ENCODE results near the gene LINGO1. TPM values are rescaled to one million over a fixed set of nuclear protein-coding genes. Genes with fewer than 3 reads are reported as not detected.

The LINGO1 gene
- total RNA-seq, 1 donor from 2014 or later = not detected

- no peak for DNase-seq
- no peak overlapping the region for H3K4me3 Mint-ChIP-seq
- ChIA-PET CTCF (no interaction called here), POLR2A (no interaction called here)
- H3K27me3 Mint-ChIP-seq = peaks cover 15% of the 10 kb centered on the region
- TF ChIP-seq, protein P1, sequence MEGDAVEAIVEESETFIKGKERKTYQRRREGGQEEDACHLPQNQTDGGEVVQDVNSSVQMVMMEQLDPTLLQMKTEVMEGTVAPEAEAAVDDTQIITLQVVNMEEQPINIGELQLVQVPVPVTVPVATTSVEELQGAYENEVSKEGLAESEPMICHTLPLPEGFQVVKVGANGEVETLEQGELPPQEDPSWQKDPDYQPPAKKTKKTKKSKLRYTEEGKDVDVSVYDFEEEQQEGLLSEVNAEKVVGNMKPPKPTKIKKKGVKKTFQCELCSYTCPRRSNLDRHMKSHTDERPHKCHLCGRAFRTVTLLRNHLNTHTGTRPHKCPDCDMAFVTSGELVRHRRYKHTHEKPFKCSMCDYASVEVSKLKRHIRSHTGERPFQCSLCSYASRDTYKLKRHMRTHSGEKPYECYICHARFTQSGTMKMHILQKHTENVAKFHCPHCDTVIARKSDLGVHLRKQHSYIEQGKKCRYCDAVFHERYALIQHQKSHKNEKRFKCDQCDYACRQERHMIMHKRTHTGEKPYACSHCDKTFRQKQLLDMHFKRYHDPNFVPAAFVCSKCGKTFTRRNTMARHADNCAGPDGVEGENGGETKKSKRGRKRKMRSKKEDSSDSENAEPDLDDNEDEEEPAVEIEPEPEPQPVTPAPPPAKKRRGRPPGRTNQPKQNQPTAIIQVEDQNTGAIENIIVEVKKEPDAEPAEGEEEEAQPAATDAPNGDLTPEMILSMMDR (IDR thresholded peaks at IDR 0.05) = no peak
- H3K36me3 Mint-ChIP-seq (ENCODE audit: low read depth) = no peaks in the 10 kb centered on the region
- intact Hi-C loops (cut with micrococcal nuclease) = no loop called here
- ATAC-seq (ENCODE audit: low read depth) = no peak
- H3K27ac Mint-ChIP-seq = no peak overlapping the region
- H3K9me3 Mint-ChIP-seq = no peaks in the 10 kb centered on the region
- H3K4me1 Mint-ChIP-seq = peaks cover 5% of the 10 kb centered on the region
These were observed 49.9 kb downstream of the LINGO1 start for GRCh38 chr15:77582763-77583162.

- intact Hi-C loops (cut with micrococcal nuclease) = no loop called here
- POLR2A ChIA-PET = no interaction called here
- Mint-ChIP-seq H3K36me3 (ENCODE audit: low read depth) (no peaks in the 10 kb centered on the region), H3K27me3 (peaks cover 15% of the 10 kb centered on the region), H3K4me3 (no peak overlapping the region), H3K9me3 (no peaks in the 10 kb centered on the region), H3K27ac (no peak overlapping the region), H3K4me1 (peaks cover 5% of the 10 kb centered on the region)
- CTCF ChIA-PET = no interaction called here
- ATAC-seq (ENCODE audit: low read depth) (no peak), DNase-seq (no peak)
- TF ChIP-seq, protein P1 (IDR thresholded peaks at IDR 0.05) = no peak
These were observed 50.7 kb downstream of the LINGO1 start for GRCh38 chr15:77581896-77582569.

- peaks cover 14% of the 10 kb centered on the region for H3K27me3 Mint-ChIP-seq
- intact Hi-C loops (cut with micrococcal nuclease) = no loop called here
- no peak overlapping the region for H3K4me3 Mint-ChIP-seq
- H3K9me3 Mint-ChIP-seq = no peaks in the 10 kb centered on the region
- no peak overlapping the region for H3K27ac Mint-ChIP-seq
- CTCF ChIA-PET = no interaction called here
- POLR2A ChIA-PET = no interaction called here
- peaks cover 5% of the 10 kb centered on the region for H3K4me1 Mint-ChIP-seq
- ATAC-seq (ENCODE audit: low read depth) (no peak), DNase-seq (no peak)
- H3K36me3 Mint-ChIP-seq (ENCODE audit: low read depth) = no peaks in the 10 kb centered on the region
- TF ChIP-seq, protein P1 (IDR thresholded peaks at IDR 0.05) = no peak
These were observed 51.6 kb downstream of the LINGO1 start for GRCh38 chr15:77580996-77581682.

DNA sequence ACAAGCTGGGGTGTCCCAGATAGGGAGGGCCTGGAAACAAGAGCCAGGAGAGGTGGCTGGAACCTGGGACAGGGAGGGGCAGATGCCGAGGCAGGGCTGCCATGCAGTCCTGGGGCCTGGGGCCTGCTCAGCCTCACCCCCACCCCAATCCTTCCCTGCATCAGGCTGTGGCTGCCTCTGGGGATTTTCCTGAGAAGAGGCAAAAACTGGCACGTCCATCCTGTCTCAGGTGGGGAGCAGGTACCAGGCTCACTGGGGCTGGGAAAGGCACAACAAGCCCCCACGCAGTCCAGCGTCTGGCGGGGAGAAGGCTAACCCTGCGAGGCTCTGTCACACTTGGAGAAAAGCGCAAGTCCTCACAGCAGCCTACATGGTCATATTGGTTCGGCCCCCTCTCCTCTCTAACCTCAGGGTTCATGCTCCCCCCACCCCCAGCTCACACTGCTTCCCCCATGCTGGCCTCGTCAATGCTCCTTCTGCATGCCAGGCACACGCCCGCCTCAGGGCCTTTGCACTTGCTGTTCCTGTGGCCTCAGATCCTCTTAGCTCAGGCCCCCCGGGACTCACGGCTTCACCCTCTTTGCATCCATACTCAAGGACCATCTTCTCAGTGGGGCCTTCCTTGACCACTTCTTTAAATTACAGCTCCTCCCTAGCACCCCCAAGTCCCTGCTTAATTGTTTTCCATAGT is 53.1 kb downstream of the LINGO1 start:
- no peak for DNase-seq
- no peaks in the 10 kb centered on the region for H3K36me3 Mint-ChIP-seq (ENCODE audit: low read depth)
- no peak overlapping the region for H3K4me3 Mint-ChIP-seq
- TF ChIP-seq, protein P1 (IDR thresholded peaks at IDR 0.05) = no peak
- POLR2A ChIA-PET = no interaction called here
- H3K27ac Mint-ChIP-seq = no peak overlapping the region
- peaks cover 6% of the 10 kb centered on the region for H3K27me3 Mint-ChIP-seq
- CTCF ChIA-PET = no interaction called here
- no peak for ATAC-seq (ENCODE audit: low read depth)
- H3K4me1 Mint-ChIP-seq = peaks cover 5% of the 10 kb centered on the region
- H3K9me3 Mint-ChIP-seq = no peaks in the 10 kb centered on the region
- intact Hi-C loops (cut with micrococcal nuclease) = no loop called here

- ChIA-PET CTCF (no interaction called here), POLR2A (no interaction called here)
- no peaks in the 10 kb centered on the region for H3K36me3 Mint-ChIP-seq (ENCODE audit: low read depth)
- H3K27me3 Mint-ChIP-seq = peaks cover 5% of the 10 kb centered on the region
- DNase-seq = no peak
- peaks cover 5% of the 10 kb centered on the region for H3K4me1 Mint-ChIP-seq
- TF ChIP-seq, protein P1 (IDR thresholded peaks at IDR 0.05) = no peak
- H3K4me3 Mint-ChIP-seq = no peak overlapping the region
- H3K27ac Mint-ChIP-seq = no peak overlapping the region
- no peaks in the 10 kb centered on the region for H3K9me3 Mint-ChIP-seq
- no peak for ATAC-seq (ENCODE audit: low read depth)
- intact Hi-C loops (cut with micrococcal nuclease) = no loop called here
These were observed 53.9 kb downstream of the LINGO1 start for GRCh38 chr15:77578641-77579372.
